Measurements from ENCODE around the gene CBL.

The CBL gene

DNA sequence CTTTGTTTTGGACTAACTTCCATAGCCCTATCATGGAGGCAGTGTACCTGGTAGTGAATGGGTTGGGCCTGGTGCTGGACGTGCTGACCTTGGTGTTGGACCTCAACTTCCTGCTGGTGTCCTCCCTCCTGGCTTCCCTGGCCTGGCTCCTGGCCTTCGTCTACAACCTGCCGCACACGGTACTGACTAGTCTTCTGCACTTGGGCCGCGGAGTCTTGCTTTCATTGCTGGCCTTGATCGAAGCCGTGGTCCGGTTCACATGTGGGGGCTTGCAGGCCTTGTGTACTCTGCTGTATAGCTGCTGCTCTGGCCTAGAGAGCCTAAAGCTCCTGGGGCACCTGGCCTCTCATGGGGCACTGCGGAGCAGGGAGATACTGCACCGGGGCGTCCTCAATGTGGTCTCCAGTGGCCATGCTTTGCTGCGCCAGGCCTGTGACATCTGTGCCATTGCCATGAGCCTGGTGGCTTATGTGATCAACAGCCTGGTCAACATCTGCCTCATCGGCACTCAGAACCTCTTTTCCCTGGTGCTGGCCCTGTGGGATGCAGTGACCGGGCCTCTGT lies 129.0 kb downstream of the CBL start:
- Histone ChIP-seq H3K36me3 (ENCODE audit: insufficient read depth, insufficient read length, low read length) (peaks cover 20% of the 10 kb centered on the region), H3K9me3 (ENCODE audit: insufficient read depth, low read length) (no peaks in the 10 kb centered on the region), H3K4me3 (ENCODE audit: insufficient read length, low read depth) (peak overlapping the region; percentile 93), H3K9ac (ENCODE audit: insufficient read length, low read depth) (peak overlapping the region; percentile 97), H3K27me3 (ENCODE audit: insufficient read depth, insufficient read length) (peaks cover 2% of the 10 kb centered on the region), H3K4me1 (ENCODE audit: insufficient read depth, insufficient read length) (peaks cover 25% of the 10 kb centered on the region)
- DNase-seq (ENCODE audit: low read depth, low spot score) = no peak
- TF ChIP-seq ZNF274 (IDR thresholded peaks at IDR 0.05; ENCODE audit: low read depth, low read length) (no peak), SUZ12 (IDR thresholded peaks at IDR 0.05; ENCODE audit: extremely low read depth, insufficient read depth, insufficient read length) (no peak), YY1 (IDR thresholded peaks at IDR 0.05; ENCODE audit: insufficient read depth, insufficient read length) (no peak)

DNA sequence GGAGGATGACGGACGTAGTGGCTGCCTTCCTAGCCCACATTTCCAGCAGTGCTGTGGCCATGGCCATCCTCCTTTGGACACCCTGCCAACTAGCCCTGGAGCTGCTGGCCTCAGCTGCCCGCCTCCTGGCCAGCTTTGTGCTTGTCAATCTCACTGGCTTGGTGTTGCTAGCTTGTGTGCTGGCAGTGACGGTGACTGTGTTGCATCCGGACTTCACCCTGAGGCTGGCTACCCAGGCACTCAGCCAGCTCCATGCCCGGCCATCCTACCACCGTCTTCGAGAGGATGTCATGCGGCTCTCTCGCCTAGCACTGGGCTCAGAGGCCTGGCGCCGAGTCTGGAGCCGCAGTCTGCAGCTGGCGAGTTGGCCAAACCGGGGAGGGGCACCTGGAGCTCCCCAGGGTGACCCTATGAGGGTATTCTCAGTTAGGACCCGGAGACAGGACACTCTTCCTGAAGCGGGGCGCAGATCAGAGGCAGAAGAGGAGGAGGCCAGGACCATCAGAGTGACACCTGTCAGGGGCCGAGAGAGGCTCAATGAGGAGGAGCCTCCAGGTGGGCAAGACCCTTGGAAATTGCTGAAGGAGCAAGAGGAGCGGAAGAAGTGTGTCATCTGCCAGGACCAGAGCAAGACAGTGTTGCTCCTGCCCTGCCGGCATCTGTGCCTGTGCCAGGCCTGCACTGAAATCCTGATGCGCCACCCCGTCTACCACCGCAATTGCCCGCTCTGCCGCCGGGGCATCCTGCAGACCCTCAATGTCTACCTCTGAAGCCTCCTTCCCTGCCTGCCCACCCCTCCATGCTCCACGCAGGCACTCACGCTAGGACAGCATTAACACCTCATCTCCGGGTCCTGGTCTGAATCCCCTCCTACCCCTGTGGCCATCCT lies 129.8 kb downstream of the CBL start:
- DNase-seq (ENCODE audit: low read depth, low spot score) = no peak
- H3K9me3 ChIP-seq (ENCODE audit: insufficient read depth, low read length) = no peaks in the 10 kb centered on the region
- peaks cover 20% of the 10 kb centered on the region for H3K36me3 ChIP-seq (ENCODE audit: insufficient read depth, insufficient read length, low read length)
- peaks cover 26% of the 10 kb centered on the region for H3K4me1 ChIP-seq (ENCODE audit: insufficient read depth, insufficient read length)
- TF ChIP-seq SUZ12 (IDR thresholded peaks at IDR 0.05; ENCODE audit: extremely low read depth, insufficient read depth, insufficient read length) = no peak
- TF ChIP-seq ZNF274 (IDR thresholded peaks at IDR 0.05; ENCODE audit: low read depth, low read length) = no peak
- TF ChIP-seq YY1 (IDR thresholded peaks at IDR 0.05; ENCODE audit: insufficient read depth, insufficient read length) = no peak
- H3K9ac ChIP-seq (ENCODE audit: insufficient read length, low read depth) = peak overlapping the region; percentile 97
- peak overlapping the region; percentile 93 for H3K4me3 ChIP-seq (ENCODE audit: insufficient read length, low read depth)
- H3K27me3 ChIP-seq (ENCODE audit: insufficient read depth, insufficient read length) = peaks cover 9% of the 10 kb centered on the region

DNA sequence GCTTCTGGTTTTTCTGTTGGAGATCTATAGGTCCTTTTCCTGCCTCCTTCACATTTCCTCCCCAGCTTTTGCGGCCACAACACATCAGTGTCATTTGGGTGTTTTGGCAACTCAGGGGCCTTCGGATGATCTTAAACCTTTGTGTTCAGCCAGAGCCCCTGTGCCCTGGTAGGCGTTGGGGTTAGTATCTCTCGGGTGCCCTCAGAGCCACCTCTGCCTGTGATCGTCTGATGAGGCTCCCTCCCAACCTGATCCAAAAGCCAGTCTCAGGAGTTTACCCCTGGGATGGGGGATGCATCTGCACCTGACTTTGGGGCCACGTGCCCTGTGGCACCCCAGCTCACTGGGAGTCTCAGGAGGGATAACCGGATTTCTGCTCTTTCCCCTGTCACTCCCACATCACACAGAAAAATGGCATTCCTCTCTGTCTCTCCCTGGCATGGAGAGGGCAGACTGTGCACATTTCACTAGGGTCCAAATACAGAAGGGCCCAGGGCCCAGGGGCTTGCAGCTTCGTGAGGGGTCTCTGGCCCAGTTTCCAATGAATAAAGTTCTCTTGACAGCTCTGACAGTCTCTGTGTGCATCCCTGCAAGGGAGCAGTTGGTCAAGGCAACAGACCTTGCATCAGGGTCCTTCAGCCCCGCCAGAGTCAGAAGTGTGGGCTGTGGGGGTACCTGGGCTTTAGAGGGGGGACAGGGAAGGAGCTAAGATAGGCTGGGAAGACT lies 130.8 kb downstream of the CBL start:
- H3K4me1 ChIP-seq (ENCODE audit: insufficient read depth, insufficient read length) = peaks cover 29% of the 10 kb centered on the region
- H3K4me3 ChIP-seq (ENCODE audit: insufficient read length, low read depth) = peak overlapping the region; percentile 19

DNA sequence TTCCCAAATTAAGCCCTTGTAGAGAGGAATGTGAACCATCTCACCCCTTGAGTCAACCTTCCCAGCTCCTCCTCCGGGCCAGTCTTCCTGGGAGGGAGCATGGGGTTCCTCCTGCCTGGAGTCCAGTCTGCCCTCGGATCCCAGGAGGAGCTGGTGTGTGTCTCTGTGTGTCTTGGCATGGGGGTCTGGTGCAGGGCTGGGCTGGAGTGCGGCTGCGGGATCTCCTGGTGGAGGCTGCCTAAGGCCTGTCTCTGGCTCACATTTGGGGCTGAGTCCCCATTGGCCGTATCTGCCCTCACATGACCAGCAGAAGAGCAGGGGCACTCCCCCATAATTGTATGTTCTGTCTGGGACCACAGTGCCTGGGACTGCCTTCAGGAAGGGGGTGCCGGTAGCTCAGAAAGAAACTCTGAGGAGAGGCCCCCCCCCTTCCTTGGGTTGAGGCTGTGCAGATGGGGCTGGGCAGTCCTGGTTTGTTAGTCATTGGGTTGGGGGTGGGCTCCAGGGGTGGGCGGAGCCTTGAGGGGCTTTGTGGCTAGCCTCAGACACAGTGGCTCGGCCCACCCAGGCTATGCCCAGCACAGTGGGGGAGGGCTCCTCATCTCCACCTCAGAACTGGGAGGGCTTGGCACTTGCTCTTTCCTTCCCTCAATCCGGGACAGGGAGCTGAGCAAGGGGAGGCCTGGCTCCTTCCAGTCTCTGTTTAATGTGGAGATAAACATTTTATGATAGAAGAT lies 131.6 kb downstream of the CBL start:
- peak overlapping the region; percentile 19 for H3K4me3 ChIP-seq (ENCODE audit: insufficient read length, low read depth)

More for the DNA sequence above, 130.8 kb downstream of the CBL start:
- Histone ChIP-seq H3K27me3 (ENCODE audit: insufficient read depth, insufficient read length) (peaks cover 19% of the 10 kb centered on the region), H3K9ac (ENCODE audit: insufficient read length, low read depth) (peak overlapping the region; percentile 68), H3K36me3 (ENCODE audit: insufficient read depth, insufficient read length, low read length) (peaks cover 20% of the 10 kb centered on the region), H3K9me3 (ENCODE audit: insufficient read depth, low read length) (no peaks in the 10 kb centered on the region)
- DNase-seq (ENCODE audit: low read depth, low spot score) = no peak
- TF ChIP-seq YY1 (IDR thresholded peaks at IDR 0.05; ENCODE audit: insufficient read depth, insufficient read length) (no peak), SUZ12 (IDR thresholded peaks at IDR 0.05; ENCODE audit: extremely low read depth, insufficient read depth, insufficient read length) (no peak), ZNF274 (IDR thresholded peaks at IDR 0.05; ENCODE audit: low read depth, low read length) (no peak)

DNA sequence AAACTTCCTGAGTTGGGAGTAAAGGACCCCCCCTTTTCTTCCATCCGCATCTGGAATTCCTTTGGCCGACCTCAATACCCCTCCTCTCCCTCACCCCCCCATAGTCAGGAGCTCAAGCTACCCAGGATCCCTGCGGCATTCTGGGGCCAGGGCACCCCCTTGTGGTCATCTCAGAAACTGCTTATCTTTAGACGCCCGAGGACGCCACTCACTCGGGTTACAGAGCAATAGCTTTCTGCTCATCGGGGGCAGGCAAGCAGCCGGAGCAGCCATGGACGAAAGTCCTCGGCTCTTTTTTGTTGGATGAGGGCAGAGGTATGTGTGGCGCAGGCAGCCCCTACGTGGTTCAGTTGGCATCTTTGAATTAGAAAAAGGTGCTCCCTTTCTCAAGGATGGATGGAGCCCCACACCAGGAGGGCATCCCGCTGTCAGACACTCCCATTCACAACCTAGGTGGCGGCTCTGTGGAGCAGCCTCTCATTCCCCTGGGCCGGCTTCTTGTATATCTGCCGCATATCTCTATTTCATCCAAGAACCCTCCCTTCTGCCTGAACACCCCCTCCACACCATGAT lies 132.3 kb downstream of the CBL start:
- H3K9ac ChIP-seq (ENCODE audit: insufficient read length, low read depth) = peak overlapping the region; percentile 70
- peaks cover 28% of the 10 kb centered on the region for H3K27me3 ChIP-seq (ENCODE audit: insufficient read depth, insufficient read length)
- DNase-seq (ENCODE audit: low read depth, low spot score) = no peak
- H3K36me3 ChIP-seq (ENCODE audit: insufficient read depth, insufficient read length, low read length) = peaks cover 20% of the 10 kb centered on the region
- H3K4me1 ChIP-seq (ENCODE audit: insufficient read depth, insufficient read length) = peaks cover 27% of the 10 kb centered on the region
- H3K9me3 ChIP-seq (ENCODE audit: insufficient read depth, low read length) = no peaks in the 10 kb centered on the region
- H3K4me3 ChIP-seq (ENCODE audit: insufficient read length, low read depth) = peak overlapping the region; percentile 15
- TF ChIP-seq YY1 (IDR thresholded peaks at IDR 0.05; ENCODE audit: insufficient read depth, insufficient read length) = no peak
- no peak for TF ChIP-seq ZNF274 (IDR thresholded peaks at IDR 0.05; ENCODE audit: low read depth, low read length)
- no peak for TF ChIP-seq SUZ12 (IDR thresholded peaks at IDR 0.05; ENCODE audit: extremely low read depth, insufficient read depth, insufficient read length)

More for the DNA sequence above, 131.6 kb downstream of the CBL start:
- no peaks in the 10 kb centered on the region for H3K9me3 ChIP-seq (ENCODE audit: insufficient read depth, low read length)
- H3K9ac ChIP-seq (ENCODE audit: insufficient read length, low read depth) = peak overlapping the region; percentile 70
- peaks cover 29% of the 10 kb centered on the region for H3K4me1 ChIP-seq (ENCODE audit: insufficient read depth, insufficient read length)
- TF ChIP-seq YY1 (IDR thresholded peaks at IDR 0.05; ENCODE audit: insufficient read depth, insufficient read length) (no peak), ZNF274 (IDR thresholded peaks at IDR 0.05; ENCODE audit: low read depth, low read length) (no peak), SUZ12 (IDR thresholded peaks at IDR 0.05; ENCODE audit: extremely low read depth, insufficient read depth, insufficient read length) (no peak)
- peaks cover 26% of the 10 kb centered on the region for H3K27me3 ChIP-seq (ENCODE audit: insufficient read depth, insufficient read length)
- H3K36me3 ChIP-seq (ENCODE audit: insufficient read depth, insufficient read length, low read length) = peaks cover 20% of the 10 kb centered on the region
- no peak for DNase-seq (ENCODE audit: low read depth, low spot score)

DNA sequence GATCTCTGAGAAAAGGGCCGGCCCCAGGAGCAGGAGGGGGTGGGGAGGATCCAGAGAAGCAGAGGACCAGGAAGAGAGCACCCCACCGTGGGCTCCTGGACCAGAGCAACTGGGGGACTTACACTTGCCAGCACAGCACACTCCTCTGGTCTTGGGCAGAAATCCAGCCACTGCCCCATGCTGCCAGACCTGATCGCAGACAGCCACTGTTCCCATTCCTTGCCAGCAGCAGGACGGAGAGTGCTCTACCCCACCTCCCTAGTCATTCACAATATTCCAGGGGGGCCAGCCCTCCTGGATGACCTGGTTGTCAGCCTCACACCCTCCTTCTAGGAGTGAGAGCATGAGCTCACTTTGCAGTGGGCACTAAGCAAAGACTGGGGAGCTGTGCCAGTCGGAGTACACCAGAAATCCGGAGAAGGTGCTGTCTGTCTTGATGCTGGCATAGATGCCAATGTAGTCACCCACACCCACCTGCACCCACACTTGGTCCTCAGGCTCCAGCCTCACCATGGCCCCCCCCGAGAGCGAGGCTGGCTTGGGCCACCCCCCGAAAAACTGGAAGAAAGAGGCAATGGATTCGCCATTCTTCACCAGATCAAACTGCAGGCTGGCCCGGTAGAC lies 132.9 kb downstream of the CBL start:
- TF ChIP-seq ZNF274 (IDR thresholded peaks at IDR 0.05; ENCODE audit: low read depth, low read length) (no peak), YY1 (IDR thresholded peaks at IDR 0.05; ENCODE audit: insufficient read depth, insufficient read length) (no peak), SUZ12 (IDR thresholded peaks at IDR 0.05; ENCODE audit: extremely low read depth, insufficient read depth, insufficient read length) (no peak)
- peaks cover 27% of the 10 kb centered on the region for H3K4me1 ChIP-seq (ENCODE audit: insufficient read depth, insufficient read length)
- peaks cover 20% of the 10 kb centered on the region for H3K36me3 ChIP-seq (ENCODE audit: insufficient read depth, insufficient read length, low read length)
- H3K27me3 ChIP-seq (ENCODE audit: insufficient read depth, insufficient read length) = peaks cover 28% of the 10 kb centered on the region
- H3K4me3 ChIP-seq (ENCODE audit: insufficient read length, low read depth) = peak overlapping the region; percentile 21
- H3K9ac ChIP-seq (ENCODE audit: insufficient read length, low read depth) = peak overlapping the region; percentile 61
- DNase-seq (ENCODE audit: low read depth, low spot score) = no peak
- H3K9me3 ChIP-seq (ENCODE audit: insufficient read depth, low read length) = no peaks in the 10 kb centered on the region
